ENCODE results near the gene AAGAB. TPM values are rescaled to one million over a fixed set of nuclear protein-coding genes. Genes with fewer than 3 reads are reported as not detected.
A peak's percentile ranks its signal among the peaks of the same experiment; 100 is the strongest.

The AAGAB gene
- total and polyA plus RNA-seq, 7 donors, result 22.4 to 48.1 (median 34.5) TPM

DNA sequence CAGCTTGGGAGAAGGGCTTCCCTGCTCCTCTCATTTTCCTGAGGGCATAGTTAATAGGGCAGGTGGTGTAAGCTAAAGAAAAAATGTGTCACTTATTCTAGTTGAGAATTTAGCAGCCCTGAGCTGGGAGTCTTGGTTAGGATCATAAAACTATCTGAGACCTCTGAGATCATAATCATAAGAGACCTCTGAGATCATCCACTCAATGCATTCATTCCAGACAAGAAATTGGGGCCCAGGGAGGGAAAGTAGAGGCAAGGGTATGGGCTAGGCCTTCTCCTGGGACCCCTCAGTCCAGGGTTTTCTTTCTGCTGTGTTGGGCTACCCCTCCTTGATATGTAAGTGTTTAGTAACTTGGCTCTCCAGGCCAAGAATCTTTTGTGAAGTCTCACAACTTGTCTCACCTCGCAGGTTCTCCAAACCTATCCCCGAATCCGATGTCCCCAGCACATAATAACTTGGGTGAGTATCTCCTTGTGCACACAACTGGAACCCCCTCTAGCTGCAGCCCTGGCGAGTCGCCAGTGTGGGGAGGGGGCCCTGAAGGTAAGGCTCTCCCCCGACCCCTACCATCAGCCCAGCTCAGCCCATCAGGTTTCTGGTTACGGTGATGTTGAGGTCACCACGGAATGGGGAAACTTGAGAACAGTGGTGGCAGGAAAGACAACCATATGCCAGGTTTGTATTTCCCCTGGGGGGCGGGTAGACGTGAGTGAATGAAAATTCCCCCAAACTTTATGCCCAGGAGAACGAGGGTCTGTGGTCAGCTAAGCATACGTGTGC, 84.1 kb downstream of the AAGAB start:
- TF ChIP-seq EP300 (IDR thresholded peaks at IDR 0.05) (no peak), POLR2AphosphoS5 (IDR thresholded peaks at IDR 0.05) (no peak), POLR2A (IDR thresholded peaks at IDR 0.05) (no peak)
- TF ChIP-seq, protein P1, sequence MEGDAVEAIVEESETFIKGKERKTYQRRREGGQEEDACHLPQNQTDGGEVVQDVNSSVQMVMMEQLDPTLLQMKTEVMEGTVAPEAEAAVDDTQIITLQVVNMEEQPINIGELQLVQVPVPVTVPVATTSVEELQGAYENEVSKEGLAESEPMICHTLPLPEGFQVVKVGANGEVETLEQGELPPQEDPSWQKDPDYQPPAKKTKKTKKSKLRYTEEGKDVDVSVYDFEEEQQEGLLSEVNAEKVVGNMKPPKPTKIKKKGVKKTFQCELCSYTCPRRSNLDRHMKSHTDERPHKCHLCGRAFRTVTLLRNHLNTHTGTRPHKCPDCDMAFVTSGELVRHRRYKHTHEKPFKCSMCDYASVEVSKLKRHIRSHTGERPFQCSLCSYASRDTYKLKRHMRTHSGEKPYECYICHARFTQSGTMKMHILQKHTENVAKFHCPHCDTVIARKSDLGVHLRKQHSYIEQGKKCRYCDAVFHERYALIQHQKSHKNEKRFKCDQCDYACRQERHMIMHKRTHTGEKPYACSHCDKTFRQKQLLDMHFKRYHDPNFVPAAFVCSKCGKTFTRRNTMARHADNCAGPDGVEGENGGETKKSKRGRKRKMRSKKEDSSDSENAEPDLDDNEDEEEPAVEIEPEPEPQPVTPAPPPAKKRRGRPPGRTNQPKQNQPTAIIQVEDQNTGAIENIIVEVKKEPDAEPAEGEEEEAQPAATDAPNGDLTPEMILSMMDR (IDR thresholded peaks at IDR 0.05), result no peak
- intact Hi-C loops (cut with DNase I), result no loop called here
- Histone ChIP-seq H3K4me3 (no peak overlapping the region), H3K27ac (no peak overlapping the region), H3K4me1 (peaks cover 0 to 36% (median 26%) of the 10 kb centered on the region in 4 donors), H3K9me3 (no peaks in the 10 kb centered on the region), H3K27me3 (no peaks in the 10 kb centered on the region), H3K36me3 (peaks cover 1 to 65% (median 16%) of the 10 kb centered on the region in 4 donors)
- 88 to 94% methylated on average over 12 of the region's 12 CpGs for WGBS, 2 donors
- DNase-seq, result peak; percentile 61

GRCh38 chr15:67168694-67169093, 85.8 kb downstream of the AAGAB start:
- Histone ChIP-seq H3K4me3 (no peak overlapping the region), H3K4me1 (peaks cover 0 to 28% (median 17%) of the 10 kb centered on the region in 4 donors), H3K27ac (peak overlapping the region in 2 of 4 donors; percentile 1 to 48), H3K27me3 (no peaks in the 10 kb centered on the region), H3K9me3 (no peaks in the 10 kb centered on the region), H3K36me3 (peaks cover 5 to 65% (median 21%) of the 10 kb centered on the region in 4 donors)
- TF ChIP-seq POLR2AphosphoS5 (IDR thresholded peaks at IDR 0.05) (no peak), EP300 (IDR thresholded peaks at IDR 0.05) (no peak), POLR2A (IDR thresholded peaks at IDR 0.05) (no peak)
- TF ChIP-seq, protein P1 (IDR thresholded peaks at IDR 0.05), result no peak
- WGBS, 2 donors, result 83 to 87% methylated on average over 6 of the region's 6 CpGs
- intact Hi-C loops (cut with DNase I), result no loop called here
- no peak for DNase-seq

- 83 to 97% methylated on average over 4 of the region's 4 CpGs for WGBS, 2 donors
- H3K27ac ChIP-seq, result peak overlapping the region in 2 of 4 donors; percentile 29 to 48
- H3K4me3 ChIP-seq, result no peak overlapping the region
- no peak for DNase-seq
- no peaks in the 10 kb centered on the region for H3K9me3 ChIP-seq
- TF ChIP-seq, protein P1 (IDR thresholded peaks at IDR 0.05), result no peak
- TF ChIP-seq POLR2AphosphoS5 (IDR thresholded peaks at IDR 0.05), result no peak
- no peak for TF ChIP-seq EP300 (IDR thresholded peaks at IDR 0.05)
- no peak for TF ChIP-seq POLR2A (IDR thresholded peaks at IDR 0.05)
- intact Hi-C loops (cut with DNase I), result no loop called here
- H3K27me3 ChIP-seq, result no peaks in the 10 kb centered on the region
- peaks cover 0 to 32% (median 17%) of the 10 kb centered on the region in 4 donors for H3K4me1 ChIP-seq
- peaks cover 5 to 58% (median 16%) of the 10 kb centered on the region in 4 donors for H3K36me3 ChIP-seq
Measured at GRCh38 chr15:67167091-67167490, 87.4 kb downstream of the AAGAB start.

GRCh38 chr15:67166280-67167009, 88.0 kb downstream of the AAGAB start:
- peaks cover 5 to 56% (median 15%) of the 10 kb centered on the region in 4 donors for H3K36me3 ChIP-seq
- DNase-seq, result peak; percentile 33
- H3K4me3 ChIP-seq, result no peak overlapping the region
- intact Hi-C loops (cut with DNase I), result no loop called here
- no peak overlapping the region for H3K27ac ChIP-seq
- 84 to 86% methylated on average over 13 of the region's 13 CpGs for WGBS, 2 donors
- H3K4me1 ChIP-seq, result peaks cover 0 to 38% (median 17%) of the 10 kb centered on the region in 4 donors
- TF ChIP-seq EP300 (IDR thresholded peaks at IDR 0.05) (no peak), POLR2A (IDR thresholded peaks at IDR 0.05) (no peak), POLR2AphosphoS5 (IDR thresholded peaks at IDR 0.05) (no peak)
- TF ChIP-seq, protein P1 (IDR thresholded peaks at IDR 0.05), result no peak
- H3K9me3 ChIP-seq, result no peaks in the 10 kb centered on the region
- H3K27me3 ChIP-seq, result no peaks in the 10 kb centered on the region
